Measurements from ENCODE around the gene RPGR.

GRCh38 chrX:38313190-38313589, 14.1 kb downstream of the RPGR start:
- TF ChIP-seq, protein P1, sequence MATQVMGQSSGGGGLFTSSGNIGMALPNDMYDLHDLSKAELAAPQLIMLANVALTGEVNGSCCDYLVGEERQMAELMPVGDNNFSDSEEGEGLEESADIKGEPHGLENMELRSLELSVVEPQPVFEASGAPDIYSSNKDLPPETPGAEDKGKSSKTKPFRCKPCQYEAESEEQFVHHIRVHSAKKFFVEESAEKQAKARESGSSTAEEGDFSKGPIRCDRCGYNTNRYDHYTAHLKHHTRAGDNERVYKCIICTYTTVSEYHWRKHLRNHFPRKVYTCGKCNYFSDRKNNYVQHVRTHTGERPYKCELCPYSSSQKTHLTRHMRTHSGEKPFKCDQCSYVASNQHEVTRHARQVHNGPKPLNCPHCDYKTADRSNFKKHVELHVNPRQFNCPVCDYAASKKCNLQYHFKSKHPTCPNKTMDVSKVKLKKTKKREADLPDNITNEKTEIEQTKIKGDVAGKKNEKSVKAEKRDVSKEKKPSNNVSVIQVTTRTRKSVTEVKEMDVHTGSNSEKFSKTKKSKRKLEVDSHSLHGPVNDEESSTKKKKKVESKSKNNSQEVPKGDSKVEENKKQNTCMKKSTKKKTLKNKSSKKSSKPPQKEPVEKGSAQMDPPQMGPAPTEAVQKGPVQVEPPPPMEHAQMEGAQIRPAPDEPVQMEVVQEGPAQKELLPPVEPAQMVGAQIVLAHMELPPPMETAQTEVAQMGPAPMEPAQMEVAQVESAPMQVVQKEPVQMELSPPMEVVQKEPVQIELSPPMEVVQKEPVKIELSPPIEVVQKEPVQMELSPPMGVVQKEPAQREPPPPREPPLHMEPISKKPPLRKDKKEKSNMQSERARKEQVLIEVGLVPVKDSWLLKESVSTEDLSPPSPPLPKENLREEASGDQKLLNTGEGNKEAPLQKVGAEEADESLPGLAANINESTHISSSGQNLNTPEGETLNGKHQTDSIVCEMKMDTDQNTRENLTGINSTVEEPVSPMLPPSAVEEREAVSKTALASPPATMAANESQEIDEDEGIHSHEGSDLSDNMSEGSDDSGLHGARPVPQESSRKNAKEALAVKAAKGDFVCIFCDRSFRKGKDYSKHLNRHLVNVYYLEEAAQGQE (IDR thresholded peaks at IDR 0.05; ENCODE audit: unreplicated experiment) = no peak
- TF ChIP-seq CTCF (conservative IDR thresholded peaks at IDR 0.05; ENCODE audit: low read depth in 2 of 2) (no peak), POLR2AphosphoS5 (IDR thresholded peaks at IDR 0.05; ENCODE audit: low read depth) (no peak)
